ENCODE results near the gene DIRAS2.
"Not testable (repeated sequence)": the region's sequence is repeated elsewhere in the genome, so short reads cannot be mapped to it uniquely, and the experiment has no call there.

DIRAS2 gene, protein sequence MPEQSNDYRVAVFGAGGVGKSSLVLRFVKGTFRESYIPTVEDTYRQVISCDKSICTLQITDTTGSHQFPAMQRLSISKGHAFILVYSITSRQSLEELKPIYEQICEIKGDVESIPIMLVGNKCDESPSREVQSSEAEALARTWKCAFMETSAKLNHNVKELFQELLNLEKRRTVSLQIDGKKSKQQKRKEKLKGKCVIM

GRCh38 chr9:90642570-90643539 is at the start of gene DIRAS2:
DIRAS2 (minus strand) TSS chr9:90642824; CDS start chr9:90613827, 28,997 bp downstream.
- DNase-seq (ENCODE audit: low spot score): peak; percentile 67

- DNase-seq (ENCODE audit: low spot score): no peak
Observed at GRCh38 chr9:90684736-90685135, 42.1 kb upstream of the DIRAS2 start.

- DNase-seq (ENCODE audit: low spot score): no peak
Observed at GRCh38 chr9:90684106-90684505, 41.5 kb upstream of the DIRAS2 start.

GRCh38 chr9:90680534-90680933 is 37.9 kb upstream of the DIRAS2 start:
- no peak for DNase-seq (ENCODE audit: low spot score)

GRCh38 chr9:90665072-90665471 is 22.4 kb upstream of the DIRAS2 start:
- DNase-seq (ENCODE audit: low spot score): no peak

DNA sequence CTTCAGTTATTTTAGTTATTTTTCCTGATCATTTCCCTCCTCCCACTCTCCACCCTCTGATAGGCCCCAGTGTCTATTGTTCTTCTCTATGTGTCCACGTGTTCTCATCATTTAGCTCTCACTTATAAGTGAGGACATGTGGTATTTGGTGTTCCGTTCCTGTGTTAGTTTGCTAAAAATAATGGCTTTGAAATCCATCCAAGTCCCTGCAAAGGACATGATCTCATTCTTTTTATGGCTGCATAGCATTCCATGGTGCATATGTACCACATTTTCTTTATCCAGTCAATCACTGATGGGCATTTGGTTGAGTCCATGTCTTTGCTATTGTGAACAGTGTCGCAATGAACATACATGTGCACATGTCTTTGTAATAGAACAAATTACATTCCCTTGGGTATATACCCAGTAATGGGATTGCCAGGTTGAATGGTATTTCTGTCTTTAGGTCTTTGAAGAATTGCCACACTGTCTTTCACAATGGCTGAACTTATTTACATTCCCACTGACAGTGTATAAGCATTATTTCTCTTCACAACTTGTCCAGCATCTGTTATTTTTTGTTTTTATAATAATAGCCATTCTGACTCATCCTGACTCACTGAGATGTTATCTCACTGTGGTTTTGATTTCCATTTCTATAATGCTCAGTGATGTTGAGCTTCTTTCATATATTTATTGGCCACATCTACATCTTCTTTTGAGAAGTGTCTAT is 17.2 kb upstream of the DIRAS2 start:
- peak; percentile 60 for DNase-seq (ENCODE audit: low spot score)

- no peak for DNase-seq (ENCODE audit: low spot score)
Observed at GRCh38 chr9:90658783-90659182, 16.2 kb upstream of the DIRAS2 start.

GRCh38 chr9:90658181-90658580 is 15.6 kb upstream of the DIRAS2 start:
- no peak for DNase-seq (ENCODE audit: low spot score)

DNA sequence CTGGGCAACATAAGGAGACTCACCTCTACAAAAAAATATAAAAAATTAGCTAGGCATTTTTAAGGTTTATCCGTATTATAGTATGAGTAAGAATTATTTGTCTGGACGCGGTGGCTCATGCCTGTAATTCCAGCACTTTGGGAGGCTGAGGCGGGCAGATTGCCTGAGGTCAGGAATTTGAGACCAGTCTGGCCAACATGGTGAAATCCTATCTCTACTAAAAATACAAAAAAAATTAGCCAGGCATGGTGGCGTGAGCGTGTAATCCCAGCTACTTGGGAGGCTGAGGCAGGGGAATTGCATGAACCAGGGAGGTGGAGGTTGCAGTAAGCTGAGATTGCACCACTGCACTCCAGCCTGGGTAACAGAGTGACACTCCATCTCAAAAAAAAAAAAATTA is 14.3 kb upstream of the DIRAS2 start:
- DNase-seq (ENCODE audit: low spot score): not testable (repeated sequence)

DNA sequence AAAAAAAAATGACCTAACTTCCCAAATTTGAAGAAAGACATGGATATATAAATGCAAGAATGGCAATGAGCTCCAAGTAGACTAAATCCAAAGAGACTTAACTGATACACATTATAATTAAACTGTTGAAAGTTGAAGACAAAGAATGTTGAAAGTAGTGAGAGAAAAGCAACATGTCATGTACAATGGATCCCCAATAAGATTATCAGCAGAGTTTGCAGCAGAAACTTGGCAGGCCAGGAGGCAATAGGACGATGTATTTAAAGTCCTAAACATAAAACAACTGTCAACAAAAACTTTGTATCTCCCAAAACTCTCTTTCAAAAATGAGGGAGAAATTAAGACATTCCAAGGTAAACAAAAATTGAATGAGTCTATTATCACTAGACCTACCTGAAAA is 8.6 kb upstream of the DIRAS2 start:
- no peak for DNase-seq (ENCODE audit: low spot score)

GRCh38 chr9:90647843-90648242 is 5.2 kb upstream of the DIRAS2 start:
- no peak for DNase-seq (ENCODE audit: low spot score)

DNA sequence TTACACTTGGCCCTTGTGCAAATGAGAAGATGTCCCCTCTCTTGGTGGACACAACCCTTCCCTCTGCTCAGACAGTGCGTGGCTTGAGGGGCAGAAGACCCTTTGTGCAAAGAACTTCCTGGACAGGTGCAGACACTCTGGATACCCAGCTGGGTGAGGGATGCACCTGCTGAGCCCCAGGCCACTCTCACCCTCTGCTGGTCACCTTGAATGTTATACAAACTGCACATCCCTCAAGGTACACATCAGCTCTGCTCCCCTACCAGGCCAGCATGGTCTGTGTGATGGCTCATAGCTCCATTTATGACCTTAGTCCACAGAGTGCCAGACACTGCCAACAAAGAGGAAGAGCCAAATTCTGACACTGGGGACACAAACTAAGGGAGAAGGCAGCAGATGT is 3.1 kb upstream of the DIRAS2 start:
- DNase-seq (ENCODE audit: low spot score): no peak

DNA sequence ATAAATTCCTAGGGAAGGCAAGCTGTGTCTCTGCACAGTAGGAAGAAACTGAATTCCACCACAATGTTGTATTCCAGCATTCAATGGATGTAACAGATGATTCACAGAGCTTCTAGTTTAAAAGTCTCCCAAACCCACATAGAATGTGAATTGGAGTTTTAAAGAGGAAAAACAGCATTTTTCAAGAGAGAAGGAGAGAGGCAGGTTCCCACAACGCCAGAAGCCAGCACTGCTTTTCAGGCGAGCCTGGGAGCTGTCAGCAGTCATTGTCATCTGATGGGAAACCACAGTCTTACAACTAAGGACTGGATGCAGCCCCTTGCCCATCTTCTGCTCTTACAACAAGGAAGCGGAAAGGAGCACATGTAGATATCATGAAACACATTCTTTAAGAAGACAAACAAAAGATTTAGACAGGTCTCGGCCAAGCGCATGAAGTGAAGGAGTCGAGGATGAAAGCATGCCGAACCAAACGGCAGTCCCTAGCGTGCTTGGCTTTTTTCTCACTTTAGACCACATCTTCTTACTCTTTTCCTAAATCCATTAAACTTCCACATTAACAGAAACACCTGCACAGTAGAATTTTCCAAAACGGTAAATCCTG is 638 bp downstream of the DIRAS2 start:
- no peak for DNase-seq (ENCODE audit: low spot score)

- no peak for DNase-seq (ENCODE audit: low spot score)
Observed at GRCh38 chr9:90641086-90641485, 1.5 kb downstream of the DIRAS2 start.

- DNase-seq (ENCODE audit: low spot score): no peak
Observed at GRCh38 chr9:90640361-90640760, 2.3 kb downstream of the DIRAS2 start.

DNA sequence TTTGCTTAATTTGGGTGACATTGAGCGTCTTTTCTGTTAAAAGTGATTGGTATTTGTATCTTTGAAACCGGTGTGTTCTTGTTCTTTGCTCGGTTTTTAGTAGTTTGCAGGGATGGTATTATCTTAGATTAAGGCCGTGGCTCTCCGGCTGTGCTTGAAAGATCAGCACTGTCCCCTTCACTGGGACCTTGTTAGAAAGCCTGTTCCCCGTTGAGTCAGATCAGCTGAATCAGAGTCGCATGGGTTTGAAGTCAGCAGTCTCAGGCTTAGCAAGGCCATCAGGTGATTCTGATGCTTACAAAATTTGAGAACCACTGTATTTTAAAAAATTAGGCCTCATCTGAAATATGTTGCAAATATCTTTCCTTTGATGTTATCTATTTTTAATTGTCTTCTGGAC is 5.0 kb downstream of the DIRAS2 start:
- DNase-seq (ENCODE audit: low spot score): no peak

DNA sequence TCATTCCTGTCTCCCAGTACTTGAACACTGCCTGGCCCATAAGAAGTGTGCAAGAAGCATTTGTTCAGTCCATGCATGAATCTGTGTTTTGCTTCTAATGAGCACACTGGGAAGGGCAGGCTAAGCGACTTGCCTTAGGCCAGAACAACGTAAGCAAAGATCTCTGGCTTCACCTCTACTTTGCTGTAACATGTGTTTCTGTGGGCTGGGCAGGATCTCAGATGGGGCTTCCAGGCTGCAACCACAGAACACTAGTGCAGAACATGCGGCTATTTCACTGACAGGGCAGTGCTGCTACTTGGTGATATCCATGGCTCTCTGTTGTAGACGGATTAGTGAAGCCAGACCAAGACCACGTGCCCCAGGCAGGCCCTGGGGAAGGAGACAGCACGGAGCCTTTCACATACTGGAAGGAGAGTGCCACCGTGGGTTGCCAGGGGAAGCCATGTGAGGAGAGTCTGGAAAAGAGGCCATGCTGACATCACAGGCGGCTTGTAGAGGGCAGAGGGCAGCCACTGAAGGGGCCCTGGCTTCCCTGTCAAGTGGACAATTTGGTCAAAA is 9.9 kb downstream of the DIRAS2 start:
- DNase-seq (ENCODE audit: low spot score): no peak

DNA sequence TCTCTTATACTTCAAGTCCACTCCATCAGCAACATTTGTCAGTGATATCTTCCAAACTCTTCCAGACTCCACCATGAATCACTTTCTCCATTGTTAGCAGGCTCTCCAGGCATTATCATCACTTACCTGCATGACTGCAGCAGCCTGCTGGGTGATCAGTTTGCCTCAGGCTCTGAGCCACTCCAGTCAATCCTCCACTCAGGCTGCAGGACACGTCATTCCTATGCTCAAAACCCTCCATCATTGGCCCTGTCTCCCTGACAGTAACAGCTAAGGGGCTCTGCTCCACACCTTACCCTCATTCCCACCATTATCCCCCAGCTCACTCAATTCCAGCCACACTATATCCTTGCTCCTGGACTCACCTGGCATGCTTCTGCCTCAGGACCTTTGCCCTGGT is 10.7 kb downstream of the DIRAS2 start:
- no peak for DNase-seq (ENCODE audit: low spot score)

DNA sequence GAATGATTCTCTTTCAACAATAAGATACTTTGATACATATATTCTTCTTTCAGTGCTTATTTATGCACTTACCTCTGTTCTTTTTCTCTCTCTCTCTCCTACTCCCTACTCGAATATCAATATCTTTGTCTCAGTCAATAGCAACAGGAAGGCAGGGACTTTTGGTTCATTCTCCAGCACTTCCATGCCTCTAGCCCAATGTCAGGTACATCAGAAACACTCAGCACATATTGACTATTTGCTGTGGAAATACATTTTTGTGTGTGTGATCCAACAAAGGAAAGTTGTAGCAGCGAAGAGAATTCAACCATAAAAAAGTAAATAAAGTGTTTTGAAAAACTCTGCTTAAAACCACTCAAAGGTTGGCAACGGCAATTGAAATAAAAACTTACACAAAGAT is 12.6 kb downstream of the DIRAS2 start:
- DNase-seq (ENCODE audit: low spot score): no peak

- DNase-seq (ENCODE audit: low spot score): no peak
Observed at GRCh38 chr9:90629354-90629753, 13.3 kb downstream of the DIRAS2 start.

- no peak for DNase-seq (ENCODE audit: low spot score)
Observed at GRCh38 chr9:90616806-90617205, 25.8 kb downstream of the DIRAS2 start.

DNA sequence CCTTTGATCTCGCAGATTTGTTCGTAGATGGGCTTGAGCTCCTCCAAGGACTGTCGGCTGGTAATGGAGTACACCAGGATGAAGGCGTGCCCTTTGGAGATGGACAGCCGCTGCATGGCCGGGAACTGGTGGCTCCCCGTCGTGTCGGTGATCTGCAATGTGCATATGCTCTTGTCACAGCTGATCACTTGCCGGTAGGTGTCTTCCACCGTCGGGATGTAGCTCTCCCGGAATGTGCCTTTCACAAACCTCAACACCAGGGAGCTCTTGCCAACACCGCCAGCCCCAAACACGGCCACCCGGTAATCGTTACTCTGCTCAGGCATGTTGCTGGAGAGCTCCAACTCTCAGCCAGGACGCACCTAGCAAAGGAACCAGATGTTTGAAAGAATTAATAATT is 29.1 kb downstream of the DIRAS2 start:
- DNase-seq (ENCODE audit: low spot score): no peak
